ENCODE data around the gene SLC29A1. TPM values are rescaled to one million over a fixed set of nuclear protein-coding genes. Genes with fewer than 3 reads are reported as not detected.
A peak's percentile ranks its signal among the peaks of the same experiment; 100 is the strongest.

SLC29A1 gene
- total and polyA plus RNA-seq, 2 experiments from 2014 or later: 23.3 to 30.8 TPM

GRCh38 chr6:44224965-44225305, 1.5 kb downstream of the SLC29A1 start:
- Histone ChIP-seq H3K4me2 (peak overlapping the region; percentile 100), H3K9me3 (ENCODE audit: low read depth) (no peaks in the 10 kb centered on the region), H3K4me1 (ENCODE audit: insufficient read depth) (peaks cover 44% of the 10 kb centered on the region), H3K79me2 (peaks cover 6% of the 10 kb centered on the region), H3K27me3 (no peaks in the 10 kb centered on the region), H2AFZ (no peak overlapping the region), H3K36me3 (replicated peaks; ENCODE audit: insufficient read depth, low read depth) (no peaks in the 10 kb centered on the region), H4K20me1 (ENCODE audit: insufficient read depth, poor library complexity, severe bottlenecking) (no peaks in the 10 kb centered on the region), H3K9me2 (replicated peaks; ENCODE audit: insufficient read depth) (no peaks in the 10 kb centered on the region), H3K27ac (no peak overlapping the region), H3K4me3 (no peak overlapping the region)
- 82% methylated on average over 4 of the region's 4 CpGs for WGBS (ENCODE audit: low lambda C conversion rate, missing lambda C conversion rate)
- no peak for DNase-seq (ENCODE audit: low spot score)
- TF ChIP-seq EZH2 (IDR thresholded peaks at IDR 0.05; ENCODE audit: borderline replicate concordance): no peak
- no peak for TF ChIP-seq EZH2phosphoT487 (IDR thresholded peaks at IDR 0.05; ENCODE audit: low read depth, severe bottlenecking, unreplicated experiment)
- TF ChIP-seq CTCF (IDR thresholded peaks at IDR 0.05; ENCODE audit: poor library complexity): no peak

DNA sequence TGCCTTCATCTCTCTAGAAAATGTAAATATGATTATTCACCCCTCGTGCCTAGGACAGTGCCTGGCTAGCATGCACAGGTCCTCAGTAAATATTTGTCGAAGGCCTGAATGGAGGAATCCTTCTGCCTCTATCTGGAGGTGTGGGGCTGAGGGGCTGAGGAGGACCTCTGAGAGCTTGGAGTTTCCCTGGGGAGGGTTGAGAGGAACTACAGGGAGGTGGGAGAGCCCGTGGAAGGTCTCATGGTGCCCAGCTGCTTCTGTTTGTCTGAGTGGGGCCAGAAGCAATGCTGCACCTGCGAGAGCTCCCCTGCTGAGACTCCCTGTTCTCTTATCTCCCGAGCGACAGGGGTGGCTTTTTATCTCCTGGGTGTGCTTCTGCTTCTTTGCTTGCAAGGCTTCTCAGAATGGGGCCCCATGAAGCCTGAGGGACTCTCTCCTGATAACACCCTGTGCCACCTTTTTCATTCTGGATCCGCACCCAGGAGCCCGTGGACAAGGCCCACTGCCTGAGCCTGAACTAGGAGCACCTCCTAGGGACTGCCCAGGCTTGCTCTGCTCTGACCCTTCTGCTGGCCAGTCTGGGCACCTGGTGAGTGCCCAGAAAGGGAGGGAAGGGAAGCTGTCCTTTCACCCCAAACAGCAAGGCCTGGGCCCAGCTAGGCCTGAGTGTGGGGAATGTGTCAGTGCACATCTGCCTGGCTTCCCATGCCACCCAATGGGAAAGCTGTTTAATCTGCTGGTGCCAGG, 2.4 kb downstream of the SLC29A1 start:
- Histone ChIP-seq H3K27ac (peak overlapping the region; percentile 51), H4K20me1 (ENCODE audit: insufficient read depth, poor library complexity, severe bottlenecking) (no peaks in the 10 kb centered on the region), H3K4me3 (no peak overlapping the region), H3K27me3 (no peaks in the 10 kb centered on the region), H3K9me3 (ENCODE audit: low read depth) (no peaks in the 10 kb centered on the region), H3K4me1 (ENCODE audit: insufficient read depth) (peaks cover 42% of the 10 kb centered on the region), H3K79me2 (peaks cover 5% of the 10 kb centered on the region), H2AFZ (no peak overlapping the region), H3K36me3 (replicated peaks; ENCODE audit: insufficient read depth, low read depth) (no peaks in the 10 kb centered on the region), H3K9me2 (replicated peaks; ENCODE audit: insufficient read depth) (no peaks in the 10 kb centered on the region), H3K4me2 (peak overlapping the region; percentile 61)
- no peak for TF ChIP-seq EZH2 (IDR thresholded peaks at IDR 0.05; ENCODE audit: borderline replicate concordance)
- TF ChIP-seq CTCF (IDR thresholded peaks at IDR 0.05; ENCODE audit: poor library complexity): no peak
- no peak for TF ChIP-seq EZH2phosphoT487 (IDR thresholded peaks at IDR 0.05; ENCODE audit: low read depth, severe bottlenecking, unreplicated experiment)
- DNase-seq (ENCODE audit: low spot score): no peak
- WGBS (ENCODE audit: low lambda C conversion rate, missing lambda C conversion rate): 63% methylated on average over 8 of the region's 8 CpGs

DNA sequence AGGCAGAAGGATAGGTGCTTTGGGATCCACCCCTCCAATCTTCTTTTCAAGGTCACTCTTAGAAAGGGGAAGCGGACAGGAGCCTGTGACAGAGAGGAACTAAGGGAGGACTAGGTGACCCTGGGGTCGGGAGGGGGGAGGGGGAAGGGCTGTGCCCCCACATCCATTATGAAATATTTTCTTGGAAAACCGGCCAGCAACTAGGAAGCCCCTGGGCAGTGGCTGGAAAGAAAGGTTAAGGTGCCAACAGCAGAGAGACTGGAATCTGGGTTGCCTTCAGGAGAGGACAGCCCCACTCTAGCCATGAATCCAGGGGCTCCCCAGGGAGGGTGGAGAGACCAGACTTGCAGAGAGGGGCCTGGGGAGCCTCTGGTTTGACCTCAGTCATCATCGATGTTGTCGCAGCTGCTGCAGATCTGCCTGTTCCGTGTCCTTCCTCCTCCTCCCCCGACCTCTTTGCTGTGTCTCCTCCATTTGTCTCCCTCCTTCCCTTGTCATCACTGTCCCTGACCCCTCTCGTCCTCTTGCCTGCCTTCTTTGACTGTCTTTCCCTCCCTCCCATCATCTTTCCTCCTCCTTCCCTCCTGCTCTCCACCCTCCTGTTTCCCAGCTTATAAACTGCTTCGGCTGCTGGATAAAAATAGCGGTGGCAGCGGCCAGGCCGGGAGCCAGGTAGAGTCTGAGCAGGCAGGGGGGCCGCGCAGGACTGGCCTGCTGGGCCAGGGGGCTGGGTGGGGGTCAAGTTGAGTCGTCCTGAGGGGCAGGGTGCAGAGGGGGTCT, 3.2 kb downstream of the SLC29A1 start:
- WGBS (ENCODE audit: low lambda C conversion rate, missing lambda C conversion rate): 54% methylated on average over 13 of the region's 15 CpGs
- Histone ChIP-seq H3K27ac (no peak overlapping the region), H3K9me2 (replicated peaks; ENCODE audit: insufficient read depth) (no peaks in the 10 kb centered on the region), H4K20me1 (ENCODE audit: insufficient read depth, poor library complexity, severe bottlenecking) (no peaks in the 10 kb centered on the region), H3K4me2 (peak overlapping the region; percentile 61), H3K36me3 (replicated peaks; ENCODE audit: insufficient read depth, low read depth) (no peaks in the 10 kb centered on the region), H3K79me2 (peaks cover 5% of the 10 kb centered on the region), H3K9me3 (ENCODE audit: low read depth) (no peaks in the 10 kb centered on the region), H3K27me3 (no peaks in the 10 kb centered on the region), H2AFZ (peak overlapping the region; percentile 6), H3K4me3 (no peak overlapping the region), H3K4me1 (ENCODE audit: insufficient read depth) (peaks cover 42% of the 10 kb centered on the region)
- TF ChIP-seq CTCF (IDR thresholded peaks at IDR 0.05; ENCODE audit: poor library complexity) (no peak), EZH2 (IDR thresholded peaks at IDR 0.05; ENCODE audit: borderline replicate concordance) (no peak), EZH2phosphoT487 (IDR thresholded peaks at IDR 0.05; ENCODE audit: low read depth, severe bottlenecking, unreplicated experiment) (no peak)
- DNase-seq (ENCODE audit: low spot score): no peak
